ENCODE results near the gene MYO9A.
A peak's percentile ranks its signal among the peaks of the same experiment; 100 is the strongest.
"Not testable (repeated sequence)": the region's sequence is repeated elsewhere in the genome, so short reads cannot be mapped to it uniquely, and the experiment has no call there.

MYO9A gene

DNA sequence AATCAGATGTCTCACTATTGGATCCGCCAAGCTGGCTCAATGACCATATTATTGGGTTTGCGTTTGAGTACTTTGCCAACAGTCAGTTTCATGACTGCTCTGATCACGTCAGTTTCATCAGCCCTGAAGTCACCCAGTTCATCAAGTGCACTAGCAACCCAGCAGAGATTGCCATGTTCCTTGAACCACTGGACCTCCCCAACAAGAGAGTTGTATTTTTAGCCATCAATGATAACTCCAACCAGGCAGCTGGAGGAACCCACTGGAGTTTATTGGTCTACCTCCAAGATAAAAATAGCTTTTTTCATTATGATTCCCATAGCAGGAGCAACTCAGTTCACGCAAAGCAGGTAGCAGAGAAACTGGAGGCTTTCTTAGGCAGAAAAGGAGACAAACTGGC is 21.7 kb upstream of the MYO9A start:
- DNase-seq = no peak

- no peak for DNase-seq
These were observed 18.5 kb upstream of the MYO9A start for GRCh38 chr15:72136170-72137051.

DNA sequence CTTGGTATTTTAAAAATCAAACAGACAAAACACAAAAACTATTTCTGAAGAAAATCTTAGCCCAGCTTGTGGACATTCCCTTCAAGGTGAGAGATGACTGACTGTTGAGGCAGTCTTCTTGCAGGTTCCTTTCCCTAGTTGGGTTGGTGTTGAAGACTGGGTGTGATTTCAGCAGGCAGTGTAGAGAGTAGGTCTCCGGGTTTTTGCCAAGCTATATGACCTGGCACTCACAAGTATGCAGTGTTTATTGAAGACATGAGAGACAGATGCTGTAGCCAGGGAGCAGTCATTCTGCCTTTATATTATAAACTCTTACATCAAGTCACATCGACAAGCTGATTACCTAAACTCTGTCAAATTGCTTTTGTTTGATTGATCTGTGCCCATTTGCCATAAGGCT is 17.8 kb upstream of the MYO9A start:
- no peak for DNase-seq

GRCh38 chr15:72133211-72133610 is 15.3 kb upstream of the MYO9A start:
- no peak for DNase-seq

DNA sequence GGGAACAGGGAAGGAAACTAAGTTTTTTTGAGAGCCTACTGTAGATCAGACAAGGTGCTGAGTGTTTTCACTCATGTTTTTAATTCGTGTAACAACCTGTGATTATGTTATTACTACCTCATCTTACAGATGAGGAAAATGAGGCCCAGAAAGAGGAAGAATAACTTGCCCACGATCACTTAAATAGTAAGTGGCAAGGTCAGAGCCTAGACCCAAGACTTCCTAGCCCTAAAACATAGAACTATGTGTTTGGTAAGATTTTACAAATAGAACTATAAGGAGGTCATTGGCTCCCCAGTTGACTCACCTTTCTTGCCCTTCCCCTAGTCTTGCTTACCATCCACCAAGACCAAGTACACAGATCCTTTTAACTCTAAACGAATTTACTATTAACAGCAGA is 14.0 kb upstream of the MYO9A start:
- DNase-seq = no peak

DNA sequence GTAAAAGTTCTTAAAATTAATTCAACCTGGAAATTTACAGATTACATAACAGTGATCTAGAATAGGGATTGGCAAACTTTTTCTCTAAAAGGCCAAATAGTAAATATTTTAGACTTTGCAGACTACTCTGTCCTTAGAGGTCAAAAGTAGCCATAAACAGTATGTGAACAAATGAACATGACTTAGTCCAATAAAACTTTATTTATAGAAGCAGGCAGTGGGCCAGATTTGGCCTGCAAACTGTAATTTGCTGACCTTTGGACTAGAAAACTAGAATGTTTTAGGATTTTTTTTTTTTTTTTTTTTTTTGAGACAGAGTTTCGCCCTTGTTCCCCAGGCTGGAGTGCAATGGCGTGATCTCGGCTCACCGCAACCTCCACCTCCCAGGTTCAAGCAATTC is 12.3 kb upstream of the MYO9A start:
- no peak for DNase-seq

- no peak for DNase-seq
These were observed 10.4 kb upstream of the MYO9A start for GRCh38 chr15:72128359-72128758.

DNA sequence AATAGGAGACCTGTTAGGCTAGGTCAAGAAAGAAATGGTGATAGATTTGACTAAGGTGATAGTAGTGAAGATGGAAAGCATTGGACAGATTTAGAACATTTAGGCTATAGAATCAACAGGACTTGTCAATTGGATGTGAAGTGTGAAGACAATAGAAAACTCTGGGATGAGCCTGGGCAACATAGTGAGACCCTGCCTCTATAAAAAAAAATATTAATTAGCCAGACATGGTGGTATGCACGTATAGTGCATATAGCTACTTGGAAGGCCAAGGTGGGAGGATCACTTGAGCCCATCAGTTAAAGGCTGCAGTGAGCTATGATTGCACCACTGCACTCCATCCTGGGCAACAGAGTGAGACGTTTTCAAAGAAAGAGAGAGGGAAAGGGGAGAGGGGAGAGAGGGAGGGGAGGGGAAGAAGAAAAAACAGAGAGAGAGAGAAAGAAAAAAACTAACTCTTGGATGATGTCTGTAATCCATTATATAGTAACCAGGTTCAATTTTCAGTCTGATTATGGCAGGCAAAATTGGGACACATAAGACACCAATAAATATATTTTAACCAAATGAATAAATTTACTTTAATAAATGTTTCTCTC is 9.9 kb upstream of the MYO9A start:
- no peak for DNase-seq

DNA sequence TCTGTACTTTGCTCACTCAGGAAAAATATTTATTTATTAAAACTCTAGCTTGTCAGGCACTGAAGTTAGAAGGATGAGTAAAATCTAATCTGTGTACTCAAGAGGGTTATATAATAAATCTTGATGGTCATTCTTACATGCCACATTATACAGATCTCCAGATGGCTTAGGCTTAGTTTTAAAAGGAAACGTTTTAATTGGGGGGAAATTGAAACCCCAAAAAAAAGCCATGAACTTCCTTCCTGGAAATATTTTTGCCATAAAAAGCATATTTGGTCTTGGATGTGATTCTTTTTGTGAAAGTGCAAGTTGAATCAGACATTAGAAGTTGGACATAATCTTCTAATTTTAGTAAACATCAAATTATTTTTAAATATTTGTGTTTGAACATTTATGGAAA is 6.3 kb upstream of the MYO9A start:
- DNase-seq = no peak

DNA sequence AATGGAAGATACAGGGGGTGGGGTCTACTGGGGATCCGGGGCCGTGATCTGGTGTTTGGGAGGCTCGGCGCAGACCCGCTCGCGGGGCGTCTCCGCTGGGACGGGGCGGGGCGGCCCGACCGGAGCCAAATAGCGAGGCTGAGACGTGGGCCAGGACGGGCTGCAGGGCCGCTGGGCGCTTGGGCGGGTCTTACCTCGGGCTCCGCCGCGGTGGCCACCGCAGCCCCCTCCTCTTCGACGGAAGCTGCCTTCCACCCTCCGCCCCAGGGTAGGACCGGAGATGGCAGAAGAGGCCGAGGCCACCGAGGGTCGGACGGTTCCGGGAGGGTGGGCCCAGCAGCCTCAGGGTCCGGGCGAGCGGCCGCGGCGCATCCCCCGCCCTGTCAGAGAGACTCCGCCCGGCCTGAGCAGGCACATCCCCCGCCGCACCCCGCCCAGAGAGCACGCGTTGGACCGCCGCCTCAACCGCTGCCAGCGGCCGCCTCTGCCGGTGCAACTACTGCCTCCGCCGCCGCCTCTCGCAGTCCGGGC is 399 bp downstream of the MYO9A start:
- peak; percentile 87 to 90 for DNase-seq

DNA sequence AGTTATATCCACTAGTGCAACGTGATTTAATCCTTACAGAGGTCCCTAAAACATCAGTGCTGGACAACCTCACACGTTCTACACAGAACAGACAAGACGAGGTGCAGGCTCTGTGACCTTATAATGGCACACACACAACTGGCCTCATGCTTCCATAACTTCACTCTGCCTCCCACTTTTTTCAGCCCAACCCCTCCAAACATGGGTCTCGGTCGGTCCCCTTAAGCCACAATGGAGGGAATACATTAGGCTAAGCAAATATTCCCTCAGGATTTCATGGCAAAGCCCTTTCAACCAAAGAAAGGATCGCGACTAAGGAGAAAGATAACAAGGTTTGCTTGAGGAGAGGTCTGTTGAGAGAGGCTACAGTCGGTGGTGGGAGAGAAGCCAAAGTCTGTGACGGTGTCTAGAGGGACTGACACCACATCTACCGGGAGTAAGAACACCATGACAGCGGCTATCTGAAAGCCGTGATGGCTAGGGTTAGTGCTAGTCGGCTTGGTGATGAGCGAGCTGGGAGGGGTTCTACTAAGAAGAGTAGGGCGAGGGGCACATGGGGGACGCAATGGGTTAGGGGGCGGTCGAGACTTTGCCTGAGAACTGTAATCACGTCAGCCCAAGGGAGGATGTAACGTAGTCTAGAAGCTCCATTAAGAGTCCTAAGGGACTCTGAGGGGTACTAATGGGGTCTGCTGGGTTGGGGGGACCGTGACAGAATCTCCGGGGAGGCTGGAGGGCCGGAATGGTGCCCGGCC is 1.0 kb downstream of the MYO9A start:
- no peak for DNase-seq

DNA sequence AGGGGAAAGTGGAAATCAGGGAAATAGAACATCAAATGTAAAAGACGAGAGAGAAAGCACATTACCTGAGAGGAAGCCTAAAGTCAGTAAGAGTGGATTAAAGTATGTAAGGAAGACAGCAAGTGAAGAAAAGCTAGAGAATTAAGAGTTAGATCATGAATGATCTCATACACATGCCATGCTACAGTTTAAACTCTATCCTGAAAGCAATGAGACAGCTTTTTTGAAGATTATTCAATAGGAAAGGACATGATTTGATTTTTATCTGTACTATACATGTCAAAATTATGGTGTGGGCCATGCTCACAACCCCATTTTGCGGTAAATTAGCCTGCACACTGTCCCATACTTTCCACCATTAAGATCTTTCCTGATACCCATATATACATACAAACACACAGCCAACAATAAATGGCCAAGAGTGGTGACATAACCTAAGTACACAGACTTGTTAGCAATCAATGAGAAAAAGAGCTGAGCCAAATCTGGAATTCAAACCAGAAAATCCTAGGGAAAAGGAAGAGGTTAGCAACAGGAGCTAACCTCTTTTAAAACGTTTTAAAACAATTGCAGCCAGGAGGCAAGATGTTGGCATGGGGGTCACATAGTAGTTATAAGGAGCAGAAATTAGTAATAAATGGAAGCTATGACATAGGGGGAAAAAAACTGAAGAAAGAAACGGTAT is 4.5 kb downstream of the MYO9A start:
- DNase-seq = no peak

DNA sequence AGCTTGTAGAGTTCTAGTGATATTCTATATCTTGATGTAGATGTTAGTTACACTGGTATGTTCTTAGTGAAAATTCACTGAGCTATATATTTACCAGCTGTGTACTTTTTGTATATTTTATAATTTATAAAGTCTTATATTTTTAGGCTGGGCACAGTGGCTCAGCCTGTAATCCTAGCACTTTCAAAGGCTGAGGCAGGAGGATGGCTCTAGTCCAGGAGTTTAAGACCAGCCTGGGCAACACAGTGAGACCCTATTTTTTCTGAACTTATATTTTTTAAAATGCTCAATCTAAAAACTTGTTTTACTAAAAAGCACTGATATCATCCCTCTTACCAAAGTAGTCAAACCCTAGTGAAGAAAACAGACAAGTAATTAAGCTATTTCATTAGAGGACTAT is 5.1 kb downstream of the MYO9A start:
- DNase-seq = no peak

GRCh38 chr15:72112116-72112515 is 5.8 kb downstream of the MYO9A start:
- DNase-seq = no peak

- no peak for DNase-seq
These were observed 7.6 kb downstream of the MYO9A start for GRCh38 chr15:72110355-72110754.

- no peak for DNase-seq
These were observed 11.9 kb downstream of the MYO9A start for GRCh38 chr15:72106068-72106467.

DNA sequence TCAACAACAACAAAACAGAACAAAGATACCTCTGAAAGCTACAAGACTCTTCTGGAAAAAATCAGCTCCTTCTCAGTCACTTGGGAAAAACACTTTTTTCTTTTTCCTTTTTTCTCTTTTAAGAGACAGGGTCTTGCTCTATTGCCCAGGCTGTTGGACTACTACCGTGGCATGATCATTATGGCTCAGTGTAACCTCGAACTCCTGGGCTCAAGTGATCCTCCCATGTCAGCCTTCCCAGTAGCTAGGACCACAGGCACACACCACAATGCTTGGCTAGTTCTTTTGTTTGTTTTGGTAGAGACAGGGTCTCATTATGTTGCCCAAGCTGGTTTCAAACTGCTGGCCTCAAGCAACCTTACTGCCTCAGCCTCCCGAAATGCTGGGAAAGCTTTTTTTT is 12.8 kb downstream of the MYO9A start:
- no peak for DNase-seq

DNA sequence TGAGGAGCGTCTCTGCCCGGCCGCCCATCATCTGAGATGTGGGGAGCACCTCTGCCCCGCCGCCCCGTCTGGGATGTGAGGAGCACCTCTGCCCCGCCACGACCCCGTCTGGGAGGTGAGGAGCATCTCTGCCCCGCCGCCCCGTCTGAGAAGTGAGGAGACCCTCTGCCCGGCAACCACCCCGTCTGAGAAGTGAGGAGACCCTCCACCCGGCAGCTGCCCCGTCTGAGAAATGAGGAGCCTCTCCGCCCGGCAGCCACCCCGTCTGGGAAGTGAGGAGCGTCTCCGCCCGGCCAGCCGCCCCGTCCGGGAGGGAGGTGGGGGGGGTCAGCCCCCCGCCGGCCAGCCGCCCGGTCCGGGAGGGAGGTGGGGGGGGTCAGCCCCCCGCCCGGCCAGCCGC is 17.4 kb downstream of the MYO9A start:
- DNase-seq = not testable (repeated sequence)

DNA sequence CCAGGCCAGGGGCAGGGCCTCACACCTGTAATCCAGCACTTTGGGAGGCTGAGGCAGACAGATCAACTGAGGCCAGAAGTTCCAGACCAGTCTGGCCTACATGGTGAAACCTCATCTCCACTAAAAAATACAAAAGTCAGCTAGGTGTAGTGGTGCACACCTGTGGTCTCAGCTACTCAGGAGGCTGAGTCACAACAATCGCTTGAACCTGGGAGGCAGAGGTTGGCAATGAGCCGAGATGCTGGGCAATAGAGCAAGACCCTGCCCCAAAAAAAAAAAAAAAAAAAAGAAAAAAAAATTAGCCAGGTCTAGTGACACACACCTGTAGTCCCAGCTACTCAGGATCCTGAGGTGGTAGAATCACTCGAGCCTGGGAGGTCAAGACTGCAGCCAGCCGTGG is 18.8 kb downstream of the MYO9A start:
- no peak for DNase-seq

DNA sequence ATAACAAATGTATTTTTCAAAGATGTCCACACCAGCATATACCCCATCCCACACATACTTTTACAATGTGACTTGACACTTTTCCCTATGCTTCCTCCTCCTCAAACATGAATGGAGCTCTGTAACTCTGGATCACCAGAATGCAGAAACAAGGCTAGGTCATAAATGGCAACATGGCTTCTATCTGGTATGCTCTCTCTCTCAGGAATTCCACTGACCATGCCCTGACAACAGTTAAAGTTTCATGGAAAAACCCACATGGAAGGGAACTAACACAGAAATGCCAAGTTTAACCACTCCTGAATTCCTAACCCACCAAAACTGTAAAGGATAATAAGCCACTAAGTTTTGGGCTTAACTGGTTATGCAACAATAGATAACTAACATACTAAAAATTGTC is 19.9 kb downstream of the MYO9A start:
- no peak for DNase-seq

DNA sequence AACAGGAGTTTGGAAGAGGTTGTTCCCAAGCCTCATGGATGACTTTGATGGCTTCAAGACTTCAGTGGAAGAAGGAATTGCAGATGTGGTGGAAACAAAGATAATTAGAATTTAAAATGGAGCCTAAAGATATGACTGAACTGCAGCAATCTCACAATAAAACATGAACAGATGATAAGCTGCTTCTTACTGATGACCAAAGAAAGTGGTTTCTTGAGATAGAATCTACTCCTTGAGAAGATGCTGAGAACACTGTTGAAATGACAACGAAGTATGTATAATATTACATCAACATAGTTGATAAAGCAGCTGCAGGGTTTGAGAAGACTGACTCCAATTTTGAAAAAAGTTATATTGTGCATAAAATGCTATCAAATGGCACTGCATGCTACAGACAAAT is 21.2 kb downstream of the MYO9A start:
- no peak for DNase-seq

GRCh38 chr15:72092691-72093090 is 25.3 kb downstream of the MYO9A start:
- DNase-seq = no peak

GRCh38 chr15:72092006-72092405 is 25.9 kb downstream of the MYO9A start:
- no peak for DNase-seq

Data from hippocampal formation (tissue), 2 donors.